Measurements from ENCODE around the gene MMAB.

DNA sequence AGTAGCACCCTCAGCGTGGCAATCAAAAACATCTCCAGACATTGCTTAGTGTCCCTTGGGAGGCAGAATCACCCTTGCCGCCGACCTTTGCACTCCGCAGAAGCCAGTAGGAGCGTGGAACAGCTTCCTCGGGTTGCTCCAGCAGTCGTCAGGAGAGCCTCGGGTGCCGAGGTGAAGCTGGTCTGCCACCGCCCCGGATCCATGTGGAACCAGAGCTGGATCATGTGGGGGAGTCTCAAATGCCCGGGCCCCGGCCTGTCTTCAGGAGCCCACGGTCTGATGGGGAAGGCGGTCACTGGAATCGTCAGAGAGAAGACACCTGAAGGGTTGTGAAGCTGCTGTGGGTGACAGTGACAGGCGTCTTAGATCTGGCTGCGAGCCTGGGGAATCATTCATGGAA is 14.6 kb upstream of the MMAB start:
- TF ChIP-seq, protein P1, sequence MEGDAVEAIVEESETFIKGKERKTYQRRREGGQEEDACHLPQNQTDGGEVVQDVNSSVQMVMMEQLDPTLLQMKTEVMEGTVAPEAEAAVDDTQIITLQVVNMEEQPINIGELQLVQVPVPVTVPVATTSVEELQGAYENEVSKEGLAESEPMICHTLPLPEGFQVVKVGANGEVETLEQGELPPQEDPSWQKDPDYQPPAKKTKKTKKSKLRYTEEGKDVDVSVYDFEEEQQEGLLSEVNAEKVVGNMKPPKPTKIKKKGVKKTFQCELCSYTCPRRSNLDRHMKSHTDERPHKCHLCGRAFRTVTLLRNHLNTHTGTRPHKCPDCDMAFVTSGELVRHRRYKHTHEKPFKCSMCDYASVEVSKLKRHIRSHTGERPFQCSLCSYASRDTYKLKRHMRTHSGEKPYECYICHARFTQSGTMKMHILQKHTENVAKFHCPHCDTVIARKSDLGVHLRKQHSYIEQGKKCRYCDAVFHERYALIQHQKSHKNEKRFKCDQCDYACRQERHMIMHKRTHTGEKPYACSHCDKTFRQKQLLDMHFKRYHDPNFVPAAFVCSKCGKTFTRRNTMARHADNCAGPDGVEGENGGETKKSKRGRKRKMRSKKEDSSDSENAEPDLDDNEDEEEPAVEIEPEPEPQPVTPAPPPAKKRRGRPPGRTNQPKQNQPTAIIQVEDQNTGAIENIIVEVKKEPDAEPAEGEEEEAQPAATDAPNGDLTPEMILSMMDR (IDR thresholded peaks at IDR 0.05) = no peak
- TF ChIP-seq POLR2A (IDR thresholded peaks at IDR 0.05) = no peak
- TF ChIP-seq EP300 (IDR thresholded peaks at IDR 0.05) = no peak

All from gastroesophageal sphincter (tissue), 3 donors.